HTR-8/SVneo (cell line): Measurements from ENCODE around the gene ACTN2.

Experiments
- DNase-seq: peaks from one replicate; pipeline ENCODE4 v3.0.0; 2011; ENCODE audit warnings: low spot score, mixed read lengths; ENCODE audit not compliant: insufficient read length
- FAIRE-seq: peaks from 2 replicates; lab custom pipeline; 2011; peaks lifted over from hg19 to GRCh38; lab: Jason Lieb, UNC

The ACTN2 gene

DNA sequence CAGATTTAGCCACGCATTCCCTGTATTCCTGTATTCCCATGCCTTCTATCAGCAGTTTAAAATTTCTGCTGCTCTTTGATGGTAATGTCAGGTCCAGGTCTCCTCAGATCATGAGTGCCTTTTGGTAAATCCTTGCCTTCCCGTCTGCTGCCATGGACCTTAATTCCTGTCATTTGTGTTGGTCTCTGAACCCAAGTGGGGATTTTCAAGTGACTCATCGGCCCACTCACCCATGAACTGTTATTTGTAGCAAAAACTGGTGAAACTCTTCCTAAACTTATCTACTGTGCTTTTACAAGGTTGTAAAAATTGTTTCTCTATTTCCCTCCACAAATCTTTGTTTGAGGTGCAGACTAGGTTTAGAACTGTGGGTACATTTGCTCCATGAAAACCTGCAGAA lies 47.4 kb downstream of the ACTN2 start:
- FAIRE-seq = no peak
- no peak for DNase-seq

DNA sequence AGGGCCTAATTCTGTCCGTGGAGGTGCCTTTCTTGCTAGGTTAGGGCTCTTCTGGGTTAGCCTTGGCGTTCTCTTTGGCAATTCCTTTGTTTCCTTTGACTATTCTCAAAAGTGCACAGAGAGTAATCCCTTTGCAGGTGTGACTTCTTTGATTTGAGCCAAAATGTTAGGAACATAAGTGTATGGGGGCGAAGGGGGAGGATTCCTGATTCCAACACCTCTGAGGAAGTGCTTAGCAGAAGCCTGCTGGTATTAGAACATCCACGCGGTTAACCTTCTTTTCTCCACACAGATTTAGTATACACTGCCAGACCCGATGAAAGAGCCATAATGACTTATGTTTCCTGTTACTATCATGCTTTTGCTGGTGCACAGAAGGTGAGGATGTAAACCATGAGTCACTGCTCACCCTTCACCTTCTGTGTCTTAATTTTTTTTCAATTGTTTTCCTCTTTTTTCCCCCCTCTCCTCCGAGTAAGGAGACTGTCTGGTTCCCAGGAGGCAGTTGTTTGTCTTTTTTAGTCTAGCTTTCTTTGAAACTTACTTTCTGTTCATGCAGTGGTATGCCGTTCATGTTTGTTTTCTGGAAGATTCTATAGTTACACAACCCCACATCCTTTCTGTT lies 48.0 kb downstream of the ACTN2 start:
- DNase-seq = no peak
- FAIRE-seq = no peak

DNA sequence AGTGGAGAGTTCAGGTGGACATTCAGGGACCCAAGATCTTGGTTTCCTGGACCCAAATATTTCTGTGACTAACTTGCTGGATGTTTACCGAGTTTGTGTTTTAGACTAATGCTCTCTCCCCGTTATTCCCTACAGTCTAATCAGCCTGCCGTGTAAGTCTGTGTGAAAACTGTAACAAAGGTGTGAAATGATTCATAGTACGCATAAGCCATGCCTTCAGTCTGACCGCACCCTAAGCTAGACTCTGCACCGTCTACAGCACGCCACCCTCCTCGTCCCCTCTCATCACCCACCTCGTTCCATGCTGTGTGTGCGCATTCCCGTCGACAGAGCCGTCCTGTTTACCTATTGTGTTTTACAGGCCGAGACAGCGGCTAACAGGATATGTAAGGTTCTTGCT lies 50.5 kb downstream of the ACTN2 start:
- peak; percentile 76 for FAIRE-seq
- DNase-seq = no peak

DNA sequence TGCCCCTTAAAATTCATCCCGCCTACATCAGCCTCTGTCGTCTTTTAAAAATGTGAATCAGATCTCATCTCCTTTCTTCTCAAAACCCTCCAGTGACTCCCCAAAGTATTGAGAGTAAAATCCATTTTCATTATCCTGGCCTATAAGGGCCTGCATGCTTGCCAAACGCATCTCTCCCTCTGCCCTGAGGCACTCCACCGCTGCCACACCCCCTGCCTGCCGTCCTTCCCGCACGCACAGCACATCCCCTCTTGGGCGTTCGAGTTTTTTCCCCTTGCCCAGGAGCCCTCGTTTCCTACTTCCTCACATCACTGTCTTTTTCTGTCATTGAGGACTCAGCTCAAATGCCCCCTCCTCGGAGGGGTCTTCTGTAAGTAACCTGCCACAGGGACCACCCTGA lies 55.5 kb downstream of the ACTN2 start:
- DNase-seq (no peak), FAIRE-seq (no peak)

DNA sequence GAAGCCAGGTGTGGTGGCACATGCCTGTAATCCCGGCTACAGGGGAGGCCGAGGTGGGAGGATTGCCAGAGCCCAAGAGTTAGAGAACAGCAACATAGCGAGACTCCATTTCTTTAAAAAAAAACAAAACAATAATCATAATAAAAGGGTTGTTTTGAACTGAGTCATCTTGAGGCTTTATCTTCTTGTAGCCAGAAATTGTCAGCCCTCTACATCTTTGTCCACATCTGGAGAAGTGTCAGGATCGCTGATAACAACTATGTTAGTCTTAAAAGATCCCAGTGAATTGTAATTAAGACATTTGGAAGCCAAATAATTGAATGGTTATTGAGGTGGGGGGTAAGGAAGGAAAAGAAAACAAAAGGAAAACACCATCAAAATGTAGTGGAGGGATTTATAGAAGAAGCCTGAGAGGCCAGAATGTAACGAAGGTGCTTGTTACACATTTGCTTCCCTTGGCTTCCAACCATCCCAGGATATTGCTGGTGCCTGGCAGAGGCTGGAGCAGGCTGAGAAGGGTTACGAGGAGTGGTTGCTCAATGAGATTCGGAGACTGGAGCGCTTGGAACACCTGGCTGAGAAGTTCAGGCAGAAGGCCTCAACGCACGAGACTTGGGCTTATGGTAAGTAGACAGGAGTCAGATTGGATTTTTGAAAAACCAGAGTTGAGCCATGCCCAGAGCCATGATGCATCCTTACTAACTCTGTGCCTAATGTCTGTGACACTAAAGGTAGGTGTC lies 56.3 kb downstream of the ACTN2 start:
- FAIRE-seq (no peak), DNase-seq (no peak)

DNA sequence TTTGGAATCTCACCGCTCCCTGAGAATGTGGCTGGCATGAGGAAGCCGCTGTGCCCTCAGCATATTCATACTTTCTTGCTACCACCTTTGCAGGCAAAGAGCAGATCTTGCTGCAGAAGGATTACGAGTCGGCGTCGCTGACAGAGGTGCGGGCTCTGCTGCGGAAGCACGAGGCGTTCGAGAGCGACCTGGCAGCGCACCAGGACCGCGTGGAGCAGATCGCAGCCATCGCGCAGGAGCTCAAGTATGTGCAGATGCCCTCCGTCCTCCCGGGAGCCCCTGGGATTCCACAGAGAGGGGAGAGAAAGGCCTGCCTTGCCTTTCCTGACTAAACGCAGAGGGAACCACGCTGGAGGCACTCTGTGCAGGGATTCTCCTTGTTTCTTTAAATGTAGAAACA lies 58.2 kb downstream of the ACTN2 start:
- DNase-seq = no peak
- no peak for FAIRE-seq

DNA sequence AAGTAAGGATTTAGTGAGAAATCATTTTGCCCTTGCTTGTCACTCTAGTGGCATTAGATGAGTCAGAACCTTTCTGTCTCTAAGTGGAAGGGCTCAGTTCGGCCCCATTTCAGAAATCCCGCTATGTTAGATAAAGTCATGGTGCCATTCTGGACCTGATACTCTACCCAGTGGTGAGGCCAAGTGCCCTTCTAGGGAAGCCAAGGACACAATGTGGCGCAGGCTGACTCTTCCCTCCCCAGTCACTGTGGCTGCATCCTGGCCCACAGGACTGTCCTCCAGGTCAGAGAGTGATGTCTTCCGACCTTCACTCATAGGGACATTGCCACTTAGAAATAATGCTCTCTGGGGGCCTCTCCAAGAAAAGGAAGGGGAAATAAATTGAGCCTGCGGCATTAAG lies 60.5 kb downstream of the ACTN2 start:
- no peak for DNase-seq
- no peak for FAIRE-seq

DNA sequence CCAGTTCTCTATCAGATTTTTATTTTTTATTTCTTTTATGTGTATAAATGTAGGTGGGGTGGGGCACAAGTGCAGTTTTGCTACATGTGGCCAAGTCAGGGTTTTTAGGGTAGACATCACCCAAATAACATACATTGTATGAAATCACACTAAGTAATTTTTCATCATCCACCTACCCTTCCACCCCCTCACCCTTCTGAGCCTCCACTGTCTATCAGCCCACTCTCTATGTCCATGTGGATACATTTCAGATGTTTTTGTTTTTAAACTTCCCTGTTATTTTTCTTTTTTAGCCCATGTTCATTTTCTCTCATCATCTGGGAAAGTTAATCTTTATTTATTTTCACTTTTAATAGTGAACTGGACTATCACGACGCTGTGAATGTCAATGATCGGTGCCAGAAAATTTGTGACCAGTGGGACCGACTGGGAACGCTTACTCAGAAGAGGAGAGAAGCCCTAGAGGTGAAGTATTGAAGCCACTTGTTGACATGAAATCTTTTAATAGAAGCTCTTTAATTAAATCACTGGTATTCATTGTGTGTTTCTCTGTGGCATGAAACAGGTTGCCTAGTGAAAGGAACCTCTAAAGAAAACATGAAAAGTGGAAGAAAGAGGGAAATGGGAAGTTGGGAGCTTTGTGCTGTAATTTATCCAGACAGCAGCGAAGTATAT lies 61.1 kb downstream of the ACTN2 start:
- FAIRE-seq (no peak), DNase-seq (no peak)

DNA sequence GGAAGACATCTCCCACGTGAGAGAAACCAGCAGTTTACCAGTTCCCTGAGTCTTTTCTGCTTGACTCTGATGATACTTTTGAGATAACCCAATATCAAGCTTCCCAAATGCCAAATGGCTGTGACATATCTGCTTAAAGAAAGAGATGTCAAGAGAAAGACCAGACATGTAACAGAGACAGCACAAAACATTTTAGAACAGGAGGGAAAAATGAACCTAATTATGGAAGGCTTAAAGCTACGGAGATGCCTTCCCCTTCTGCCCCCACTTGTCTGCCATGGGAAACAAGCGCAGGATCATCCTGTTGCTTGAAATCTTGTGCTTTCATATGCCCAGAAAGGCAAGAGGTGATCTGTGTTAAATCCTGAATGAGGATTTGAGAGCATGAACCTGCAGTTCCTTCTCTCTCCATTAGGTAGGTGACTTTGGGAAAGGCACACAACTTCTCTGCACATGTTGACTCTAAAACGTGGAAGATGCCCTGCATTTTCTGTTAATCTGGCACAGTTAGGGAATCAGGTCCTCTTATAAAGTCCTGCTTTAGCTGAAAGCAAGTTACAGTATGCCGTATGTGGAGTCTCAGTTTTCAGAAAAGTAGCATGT lies 62.1 kb downstream of the ACTN2 start:
- FAIRE-seq (no peak), DNase-seq (no peak)

DNA sequence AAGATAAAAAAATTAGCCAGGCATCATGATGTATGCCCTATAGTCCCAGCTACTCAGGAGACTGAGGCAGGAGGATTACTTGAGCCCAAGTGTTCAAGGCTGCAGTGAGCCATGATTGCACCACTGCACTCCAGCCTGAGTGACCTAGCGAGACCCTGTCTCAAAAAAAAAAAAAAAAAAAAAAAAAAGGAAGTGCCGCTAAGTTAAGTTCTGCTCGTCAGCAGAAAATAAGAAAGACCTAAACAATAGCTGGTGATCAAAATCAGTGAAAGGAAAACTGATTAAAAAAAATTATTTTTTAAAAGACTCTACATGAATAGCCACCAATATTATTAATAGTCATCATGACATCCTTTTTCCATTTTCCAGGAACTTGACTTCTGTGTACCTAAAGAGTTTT lies 64.6 kb downstream of the ACTN2 start:
- DNase-seq = no peak
- no peak for FAIRE-seq

DNA sequence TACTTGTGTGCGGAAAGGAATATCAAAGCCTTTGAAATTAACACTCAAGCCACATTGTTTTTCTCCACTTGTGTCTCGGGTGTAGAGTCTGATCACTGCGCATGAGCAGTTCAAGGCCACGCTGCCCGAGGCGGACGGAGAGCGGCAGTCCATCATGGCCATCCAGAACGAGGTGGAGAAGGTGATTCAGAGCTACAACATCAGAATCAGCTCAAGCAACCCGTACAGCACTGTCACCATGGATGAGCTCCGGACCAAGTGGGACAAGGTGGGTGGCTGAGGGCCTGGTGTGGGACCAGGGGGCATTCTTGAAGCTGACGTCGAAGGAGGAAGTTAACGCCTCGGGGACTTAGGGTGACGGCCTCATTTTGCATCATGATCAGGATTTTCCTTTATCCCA lies 65.1 kb downstream of the ACTN2 start:
- FAIRE-seq = no peak

DNA sequence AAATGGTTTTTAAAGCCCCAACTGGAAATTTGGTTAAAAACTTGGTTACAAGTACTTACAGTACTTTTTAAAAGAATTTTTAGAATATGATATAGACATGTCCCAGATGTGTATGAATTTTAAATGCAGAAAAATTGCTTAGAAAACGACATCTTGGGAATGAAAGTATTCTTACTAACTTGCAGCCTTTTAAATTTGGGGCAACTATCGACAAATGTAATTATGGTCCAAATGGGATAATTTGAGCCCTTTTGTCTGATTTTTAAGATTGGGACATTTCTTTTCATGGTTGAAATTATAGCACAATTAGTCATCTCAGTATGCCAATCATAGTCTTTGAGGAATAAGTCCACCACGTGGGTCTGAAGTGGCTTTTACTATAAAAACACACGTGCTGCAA lies 65.6 kb downstream of the ACTN2 start:
- no peak for DNase-seq
- FAIRE-seq = no peak

More for the DNA sequence above, 65.1 kb downstream of the ACTN2 start:
- DNase-seq = no peak

DNA sequence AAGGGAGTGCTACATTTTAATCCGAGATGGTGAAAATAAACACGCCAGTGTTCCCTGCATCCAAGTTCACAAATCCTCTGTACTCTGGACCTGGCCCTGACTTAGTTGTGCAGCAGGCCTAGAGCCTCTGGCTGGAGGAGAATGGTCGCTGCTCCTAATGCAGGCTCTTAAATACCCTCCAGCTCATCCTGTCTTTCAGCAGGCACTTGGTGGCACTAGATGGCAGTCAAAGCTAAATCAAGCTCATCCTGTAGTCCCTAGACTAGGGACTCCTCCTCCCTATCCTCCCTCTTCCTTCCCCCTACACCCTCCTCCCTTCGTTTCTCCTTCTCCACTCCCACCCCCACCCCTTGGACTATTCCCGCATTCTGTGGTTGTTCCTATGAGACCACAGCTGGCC lies 67.2 kb downstream of the ACTN2 start:
- DNase-seq (peak; percentile 48), FAIRE-seq (no peak)

DNA sequence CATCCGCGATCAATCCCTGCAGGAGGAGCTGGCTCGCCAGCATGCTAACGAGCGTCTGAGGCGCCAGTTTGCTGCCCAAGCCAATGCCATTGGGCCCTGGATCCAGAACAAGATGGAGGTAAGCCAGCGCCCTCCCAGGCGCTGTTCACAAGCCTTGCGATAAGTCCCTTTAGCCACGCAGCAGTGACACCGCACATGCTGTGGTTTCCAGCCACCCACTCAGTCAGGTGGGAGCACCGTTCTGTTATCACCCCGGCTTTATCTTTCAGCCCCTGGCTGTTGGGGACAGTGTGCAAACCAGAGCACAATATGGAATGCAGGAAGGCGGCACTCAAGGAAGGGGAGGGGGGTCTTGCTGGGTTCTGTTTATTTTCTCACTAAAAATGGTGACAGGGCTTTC lies 67.7 kb downstream of the ACTN2 start:
- no peak for DNase-seq
- no peak for FAIRE-seq

DNA sequence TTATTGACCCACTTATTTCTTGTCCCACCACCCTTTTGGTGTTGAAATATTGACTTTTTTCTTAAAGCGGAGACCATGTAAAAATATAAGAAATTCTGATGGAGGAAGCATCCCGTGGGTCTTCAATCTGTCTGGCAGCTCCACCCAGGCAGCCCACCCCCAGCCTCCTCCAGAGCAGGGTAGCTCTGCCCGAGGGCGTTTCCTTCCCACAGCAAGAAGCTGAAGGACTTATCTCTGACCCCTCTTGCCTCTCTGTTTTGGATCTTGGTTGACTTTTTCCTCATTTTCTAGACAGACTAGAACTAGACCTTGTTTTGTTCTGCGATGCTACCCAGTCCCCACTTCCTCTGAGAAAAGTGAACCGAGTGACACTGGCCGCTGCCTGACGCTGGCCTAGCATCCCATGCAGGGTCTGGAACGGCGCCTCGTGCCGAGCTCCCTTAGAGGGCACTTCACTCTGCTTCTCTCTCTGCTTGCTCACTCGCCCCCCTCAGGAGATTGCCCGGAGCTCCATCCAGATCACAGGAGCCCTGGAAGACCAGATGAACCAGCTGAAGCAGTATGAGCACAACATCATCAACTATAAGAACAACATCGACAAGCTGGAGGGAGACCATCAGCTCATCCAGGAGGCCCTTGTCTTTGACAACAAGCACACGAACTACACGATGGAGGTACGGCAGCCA lies 68.4 kb downstream of the ACTN2 start:
- FAIRE-seq (no peak), DNase-seq (no peak)

DNA sequence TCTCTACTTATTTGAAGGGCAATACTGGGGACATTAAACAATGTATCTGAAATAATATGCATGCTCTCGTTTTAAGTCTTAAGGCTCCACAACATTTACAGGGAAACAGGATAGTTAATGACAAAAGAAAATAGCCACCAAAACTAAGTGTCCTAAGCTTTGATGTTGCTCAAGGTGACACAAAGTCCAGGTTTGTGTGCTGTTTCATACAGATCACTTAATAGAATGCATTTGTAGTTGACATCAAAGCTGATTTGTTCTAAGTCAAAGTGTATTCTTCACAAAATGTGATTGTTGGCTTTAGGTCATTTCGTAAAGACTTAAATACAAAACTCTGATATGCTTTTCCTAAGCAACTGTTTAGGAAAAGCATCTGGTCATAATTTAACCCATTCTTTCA lies 71.3 kb downstream of the ACTN2 start:
- DNase-seq (no peak), FAIRE-seq (no peak)

DNA sequence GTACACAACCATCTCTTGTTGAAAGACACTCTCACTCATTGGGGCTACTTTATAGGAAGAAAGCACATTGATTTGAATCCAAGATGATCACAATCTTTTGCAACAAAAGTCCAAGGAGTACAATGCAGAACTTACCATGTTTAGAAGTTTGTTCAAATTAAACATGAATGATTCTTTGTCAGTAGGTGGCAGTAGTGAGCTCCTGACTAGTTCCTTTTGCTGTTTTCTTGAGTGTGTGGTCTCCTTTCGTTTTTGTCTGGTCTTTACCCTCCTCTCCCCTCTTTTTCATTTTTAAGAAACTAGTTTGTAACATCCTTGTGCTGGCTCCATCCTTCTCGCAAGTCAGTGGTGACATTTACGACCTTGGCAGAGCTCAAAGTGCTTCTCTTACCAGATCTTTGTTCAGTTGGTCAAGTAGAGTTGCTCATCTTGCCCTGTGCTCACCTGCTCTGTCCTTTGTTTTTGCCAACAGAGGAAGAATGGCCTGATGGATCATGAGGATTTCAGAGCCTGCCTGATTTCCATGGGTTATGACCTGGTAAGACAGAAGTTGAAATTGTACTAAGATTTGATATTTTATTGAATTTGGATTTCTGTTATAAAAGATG lies 73.1 kb downstream of the ACTN2 start:
- FAIRE-seq = peak; percentile 66
- DNase-seq = peak; percentile 50

DNA sequence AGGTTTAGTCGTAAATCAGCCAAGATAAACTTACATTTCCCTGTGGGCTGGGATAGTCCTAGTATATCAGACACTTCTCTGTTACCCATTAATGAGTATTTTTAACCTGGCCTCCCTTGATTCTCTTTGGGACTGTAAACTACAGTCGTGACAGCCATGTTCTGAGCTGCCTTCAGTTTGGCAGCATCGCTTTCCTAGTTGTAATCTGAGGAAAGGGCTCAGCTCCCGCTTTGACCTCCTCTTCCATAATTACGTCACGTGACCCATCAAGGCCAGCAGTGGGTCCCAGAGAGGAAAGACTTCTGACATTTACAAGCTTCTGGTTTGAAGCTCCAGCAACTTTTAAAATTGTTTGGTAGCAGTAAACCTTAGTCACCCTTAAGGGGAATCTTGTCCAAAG lies 74.2 kb downstream of the ACTN2 start:
- FAIRE-seq (no peak), DNase-seq (no peak)

DNA sequence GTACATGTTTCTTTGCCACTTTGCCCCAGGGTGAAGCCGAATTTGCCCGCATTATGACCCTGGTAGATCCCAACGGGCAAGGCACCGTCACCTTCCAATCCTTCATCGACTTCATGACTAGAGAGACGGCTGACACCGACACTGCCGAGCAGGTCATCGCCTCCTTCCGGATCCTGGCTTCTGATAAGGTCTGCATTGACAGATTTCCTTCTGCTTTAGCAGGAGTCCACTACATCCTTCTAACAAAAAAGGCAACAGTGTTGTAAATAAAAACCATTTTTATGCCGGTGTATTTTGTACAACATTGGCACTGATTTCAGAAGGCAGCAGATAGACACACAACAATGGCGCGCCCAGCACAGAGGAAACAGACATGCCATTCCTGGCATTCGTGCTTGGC lies 74.7 kb downstream of the ACTN2 start:
- FAIRE-seq (no peak), DNase-seq (no peak)

DNA sequence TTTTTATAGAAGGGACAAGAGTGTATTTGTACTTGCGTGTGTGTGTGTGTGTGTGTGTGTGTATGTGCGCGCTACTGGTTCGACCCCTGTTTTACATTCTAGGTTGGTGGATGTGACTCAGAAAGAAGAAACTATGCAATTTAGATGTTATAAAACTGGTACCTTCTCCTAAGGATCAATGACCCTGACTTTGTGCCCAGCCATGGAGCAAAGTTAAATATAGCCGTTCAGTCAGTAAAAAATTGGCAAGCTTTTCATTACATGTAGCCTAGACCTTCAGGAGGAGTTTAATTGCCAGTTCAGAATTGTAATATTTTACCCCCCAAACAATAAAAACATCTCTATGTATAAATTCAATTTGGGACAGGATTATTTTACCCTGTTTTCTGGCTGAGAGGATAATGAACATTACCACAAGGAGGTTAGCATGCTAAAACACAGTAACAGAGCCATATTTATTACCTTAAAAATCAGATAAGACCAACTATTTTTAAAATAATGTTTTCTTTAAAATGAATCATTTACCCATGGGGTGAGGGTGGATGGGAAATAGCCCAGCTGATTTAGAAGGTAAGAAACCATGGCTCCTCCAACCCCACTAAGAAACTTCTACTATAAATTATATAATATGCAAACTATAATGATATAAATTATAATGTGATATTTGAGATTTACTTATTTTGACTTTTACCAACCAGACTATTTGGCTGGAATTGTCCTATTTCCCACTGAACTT lies 75.3 kb downstream of the ACTN2 start:
- FAIRE-seq (no peak), DNase-seq (no peak)
